IPS-NIHi7 (cell line): ENCODE results near the gene CARMIL1.
"Not testable (repeated sequence)": the region's sequence is repeated elsewhere in the genome, so short reads cannot be mapped to it uniquely, and the experiment has no call there.

Experiments
- DNase-seq: peaks from one replicate; pipeline ENCODE4 v3.0.0; 2012; ENCODE audit warnings: mixed read lengths; ENCODE audit errors: extremely low spot score

CARMIL1 gene

GRCh38 chr6:25369433-25370177 lies 90.4 kb downstream of the CARMIL1 start:
- DNase-seq: peak; percentile 31

GRCh38 chr6:25370178-25371036 lies 91.2 kb downstream of the CARMIL1 start:
- no peak for DNase-seq

GRCh38 chr6:25371037-25371347 lies 91.8 kb downstream of the CARMIL1 start:
- DNase-seq: no peak

- DNase-seq: no peak
These were observed 96.0 kb downstream of the CARMIL1 start for GRCh38 chr6:25375125-25375524.

- no peak for DNase-seq
These were observed 98.5 kb downstream of the CARMIL1 start for GRCh38 chr6:25377664-25378063.

- no peak for DNase-seq
These were observed 101.9 kb downstream of the CARMIL1 start for GRCh38 chr6:25381077-25381476.

GRCh38 chr6:25382476-25382875 lies 103.3 kb downstream of the CARMIL1 start:
- not testable (repeated sequence) for DNase-seq

GRCh38 chr6:25384234-25384633 lies 105.1 kb downstream of the CARMIL1 start:
- DNase-seq: no peak

GRCh38 chr6:25384967-25385366 lies 105.8 kb downstream of the CARMIL1 start:
- DNase-seq: no peak

- no peak for DNase-seq
These were observed 108.3 kb downstream of the CARMIL1 start for GRCh38 chr6:25387483-25387882.

GRCh38 chr6:25387911-25388310 lies 108.7 kb downstream of the CARMIL1 start:
- DNase-seq: no peak

GRCh38 chr6:25388776-25389175 lies 109.6 kb downstream of the CARMIL1 start:
- no peak for DNase-seq

GRCh38 chr6:25389471-25389870 lies 110.3 kb downstream of the CARMIL1 start:
- no peak for DNase-seq

GRCh38 chr6:25392372-25392771 lies 113.2 kb downstream of the CARMIL1 start:
- DNase-seq: no peak

GRCh38 chr6:25395731-25396130 lies 116.6 kb downstream of the CARMIL1 start:
- no peak for DNase-seq

- DNase-seq: no peak
These were observed 118.2 kb downstream of the CARMIL1 start for GRCh38 chr6:25397406-25397805.

GRCh38 chr6:25399885-25400284 lies 120.7 kb downstream of the CARMIL1 start:
- no peak for DNase-seq

GRCh38 chr6:25401711-25402110 lies 122.5 kb downstream of the CARMIL1 start:
- no peak for DNase-seq

GRCh38 chr6:25402125-25402524 lies 123.0 kb downstream of the CARMIL1 start:
- DNase-seq: no peak

GRCh38 chr6:25403150-25403549 lies 124.0 kb downstream of the CARMIL1 start:
- DNase-seq: no peak

- no peak for DNase-seq
These were observed 124.9 kb downstream of the CARMIL1 start for GRCh38 chr6:25404091-25404490.

- DNase-seq: no peak
These were observed 125.6 kb downstream of the CARMIL1 start for GRCh38 chr6:25404693-25405169.

GRCh38 chr6:25405442-25405841 lies 126.3 kb downstream of the CARMIL1 start:
- no peak for DNase-seq
